HG03354 (cell line): ENCODE results near the gene POTEF.
"Not testable (repeated sequence)": the region's sequence is repeated elsewhere in the genome, so short reads cannot be mapped to it uniquely, and the experiment has no call there.

Experiments
- ATAC-seq: cut with Tn5 transposase; IDR thresholded peaks from one replicate; pipeline ENCODE4 v1.9.1; 2021; ENCODE audit warnings: mild to moderate bottlenecking; ENCODE audit not compliant: unreplicated experiment, poor library complexity, severe bottlenecking

The POTEF gene

DNA sequence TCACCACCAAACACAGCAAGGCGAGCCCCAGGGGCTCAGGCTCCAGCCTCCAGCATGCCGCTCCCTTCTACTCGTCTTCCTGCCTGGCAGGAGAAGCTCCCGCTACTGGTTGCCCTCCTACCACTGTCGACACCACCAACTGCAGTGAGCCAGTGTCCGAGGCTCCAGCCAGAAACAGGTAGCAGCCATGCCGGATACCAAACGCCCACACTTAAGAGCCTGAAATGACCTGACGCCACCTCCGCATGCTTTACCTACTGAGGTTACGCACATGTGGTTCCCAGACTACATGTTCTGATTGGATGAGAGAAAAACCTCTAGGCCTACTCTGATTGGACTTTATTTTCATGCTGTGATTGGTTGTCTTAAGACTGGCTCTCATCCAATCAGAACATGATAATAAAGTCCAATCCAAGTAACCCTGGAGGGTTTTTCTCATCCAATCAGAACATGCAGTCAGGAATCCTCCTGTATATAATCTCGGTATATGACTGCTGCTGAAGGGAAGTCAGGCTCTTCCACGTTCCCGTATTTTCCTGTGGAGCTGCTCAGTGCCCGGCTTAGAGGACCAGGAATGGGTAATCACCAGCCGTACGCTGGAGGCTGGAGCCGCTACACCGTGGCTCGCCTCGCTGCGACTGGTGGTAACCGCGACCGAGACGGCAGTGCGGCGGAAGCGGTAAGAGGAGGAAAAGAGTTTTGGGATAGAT, at the start of gene POTEF:
POTEF (minus strand) TSS at position 103 of the 710 bp plus-strand sequence. CDS start 8,707 bp downstream, outside the sequence.
- not testable (repeated sequence) for ATAC-seq

DNA sequence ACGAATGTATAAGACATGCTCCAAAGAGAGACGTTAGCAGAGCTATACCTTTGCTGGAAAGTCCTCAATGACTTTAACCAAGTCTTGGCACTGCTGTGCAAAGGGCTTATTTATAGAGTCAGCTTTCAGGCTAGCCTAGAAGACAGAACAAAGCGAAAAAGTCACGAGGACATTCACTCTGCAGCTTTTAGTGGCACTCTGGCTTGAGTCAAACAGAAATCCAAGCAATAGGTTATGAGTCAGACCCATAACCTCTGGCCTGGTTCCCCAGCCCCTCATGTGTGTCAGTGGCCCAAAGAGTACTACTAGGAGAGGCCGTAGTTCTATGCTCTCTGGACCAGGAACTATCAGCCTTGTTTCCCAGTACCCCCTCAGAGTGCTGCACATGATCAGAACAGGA, 45.8 kb upstream of the POTEF start:
- ATAC-seq, result not testable (repeated sequence)

GRCh38 chr2:130169896-130170295, 40.9 kb upstream of the POTEF start:
- ATAC-seq, result no peak

DNA sequence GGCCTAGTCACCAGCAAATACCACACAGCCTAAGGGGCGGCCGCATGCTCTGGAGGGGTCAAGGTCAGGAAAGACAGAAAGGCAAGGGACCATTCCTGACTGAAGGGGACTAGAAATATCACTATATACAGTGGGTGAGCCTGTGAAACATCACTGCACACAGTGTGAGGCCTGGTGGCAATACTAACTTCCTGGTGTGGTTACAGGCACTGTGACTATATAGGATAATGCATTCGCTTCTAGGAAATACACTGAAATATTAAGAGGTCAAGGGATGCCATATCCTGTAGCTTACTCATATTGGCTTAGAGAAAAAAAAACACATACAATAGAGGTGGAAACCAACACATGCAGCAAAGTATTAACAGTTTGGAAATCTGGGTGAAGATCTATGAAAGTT, 40.1 kb upstream of the POTEF start:
- not testable (repeated sequence) for ATAC-seq

GRCh38 chr2:130166611-130167010, 37.6 kb upstream of the POTEF start:
- not testable (repeated sequence) for ATAC-seq

DNA sequence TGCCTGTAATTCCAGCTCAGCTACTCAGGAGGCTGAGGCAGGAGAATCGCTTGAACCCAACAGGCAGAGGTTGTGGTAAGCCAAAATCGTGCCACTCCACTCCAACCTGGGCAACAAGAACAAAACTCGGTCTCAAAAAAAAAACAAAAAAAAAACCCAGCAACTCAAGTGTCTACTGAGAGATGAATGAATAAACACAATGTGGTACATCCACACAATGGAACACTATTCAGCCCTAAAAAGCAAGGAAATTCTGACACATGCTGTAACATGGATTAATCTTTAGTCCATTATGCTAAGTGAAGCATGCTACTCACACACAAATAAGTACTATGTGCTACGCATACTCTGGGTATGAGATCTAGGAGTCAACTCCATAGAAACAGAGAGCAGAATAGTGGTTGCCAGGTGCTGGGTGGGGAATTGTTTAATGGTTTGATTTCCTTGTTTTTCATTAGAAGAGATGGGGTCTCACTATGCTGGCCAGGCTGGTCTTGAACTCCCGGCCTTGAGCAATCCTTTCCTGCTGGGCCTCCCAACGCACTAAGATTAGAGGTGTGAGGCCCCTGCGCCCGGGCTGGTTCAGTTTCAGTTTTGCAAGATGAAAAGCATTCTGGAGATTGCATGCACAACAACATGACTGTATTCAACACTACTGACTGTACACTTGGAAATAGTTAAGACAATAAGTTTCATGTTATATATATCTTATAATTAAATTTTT, 36.4 kb upstream of the POTEF start:
- ATAC-seq, result no peak

- no peak for ATAC-seq
Observed at GRCh38 chr2:130162968-130163367, 33.9 kb upstream of the POTEF start.

DNA sequence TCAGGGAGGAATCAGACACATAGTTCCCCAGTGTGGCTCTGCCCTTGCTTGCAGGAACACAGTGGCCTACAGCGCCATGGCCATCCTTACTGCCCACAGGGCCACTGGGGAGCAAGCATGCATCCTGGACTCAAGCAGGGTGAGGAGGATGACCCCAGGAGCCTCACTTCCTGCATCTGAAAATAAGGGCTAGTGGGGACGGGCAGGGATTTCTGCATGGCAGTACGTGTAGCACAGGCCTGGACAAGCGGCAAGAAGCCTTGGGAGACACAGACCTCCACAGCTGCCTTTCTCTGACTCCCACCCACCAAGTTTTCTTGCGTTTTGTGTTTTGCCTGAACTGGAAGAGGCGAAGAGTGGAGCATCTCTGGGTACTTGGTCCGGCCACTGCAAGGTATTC, 33.5 kb upstream of the POTEF start:
- ATAC-seq, result not testable (repeated sequence)

- ATAC-seq, result not testable (repeated sequence)
Observed at GRCh38 chr2:130160838-130161705, 32.0 kb upstream of the POTEF start.

- no peak for ATAC-seq
Observed at GRCh38 chr2:130160131-130160530, 31.1 kb upstream of the POTEF start.

GRCh38 chr2:130159376-130159775, 30.4 kb upstream of the POTEF start:
- not testable (repeated sequence) for ATAC-seq

GRCh38 chr2:130158631-130159030, 29.6 kb upstream of the POTEF start:
- ATAC-seq, result no peak

- peak; percentile 86 for ATAC-seq
Observed at GRCh38 chr2:130157825-130158514, 28.9 kb upstream of the POTEF start.

- peak; percentile 32 for ATAC-seq
Observed at GRCh38 chr2:130157354-130157753, 28.3 kb upstream of the POTEF start.

DNA sequence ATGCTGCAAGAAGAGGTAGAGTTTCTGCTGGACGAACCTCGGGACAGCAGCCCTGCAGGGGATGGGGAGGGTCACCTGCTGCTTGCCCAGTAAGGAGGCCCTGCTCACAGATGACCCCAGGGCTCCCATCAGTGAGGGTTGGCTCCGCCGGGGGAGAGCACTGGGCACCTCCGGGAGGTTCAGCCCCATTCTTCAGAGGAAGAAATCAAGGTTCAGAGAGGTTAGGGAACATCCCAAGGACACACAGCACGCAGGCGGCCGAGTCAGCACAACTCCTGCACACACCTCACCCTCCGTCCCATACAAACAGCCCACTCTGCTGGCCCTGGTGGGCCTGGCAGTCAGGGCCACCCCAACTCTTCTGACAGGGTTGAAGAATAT, 27.6 kb upstream of the POTEF start:
- no peak for ATAC-seq

DNA sequence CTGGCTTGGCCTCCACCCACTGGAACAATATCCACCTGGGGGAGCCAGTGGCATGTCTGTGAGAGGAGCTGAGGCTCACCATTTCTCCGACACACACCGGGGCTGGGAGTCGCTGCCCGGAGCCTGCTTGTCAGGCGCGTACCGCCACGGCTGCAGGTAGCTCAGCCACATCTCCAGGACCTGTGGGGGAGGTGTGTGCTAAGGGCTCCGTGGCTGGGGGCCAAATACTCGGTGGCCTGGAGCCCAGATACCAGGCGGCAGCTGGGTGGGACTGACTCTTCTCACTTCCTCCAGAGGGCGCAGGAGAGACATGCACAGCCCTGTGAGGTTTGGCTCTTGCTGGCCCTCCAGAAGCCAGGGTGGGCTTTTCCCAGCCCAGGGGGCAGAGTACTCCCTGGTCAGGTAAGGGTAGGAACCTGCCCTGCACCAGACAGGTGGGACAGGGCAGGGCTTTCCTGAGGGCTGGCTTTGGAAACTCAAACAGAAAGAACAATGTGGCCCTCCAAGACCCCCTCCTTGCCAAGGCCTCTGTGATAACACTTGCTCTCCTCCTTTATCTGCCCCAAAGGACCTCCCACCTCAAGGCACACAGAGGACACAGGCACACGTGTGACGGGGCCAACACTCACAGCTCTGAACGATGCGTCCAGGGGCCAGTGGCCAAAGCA, 27.1 kb upstream of the POTEF start:
- not testable (repeated sequence) for ATAC-seq

GRCh38 chr2:130154773-130155765, 26.0 kb upstream of the POTEF start:
- no peak for ATAC-seq

DNA sequence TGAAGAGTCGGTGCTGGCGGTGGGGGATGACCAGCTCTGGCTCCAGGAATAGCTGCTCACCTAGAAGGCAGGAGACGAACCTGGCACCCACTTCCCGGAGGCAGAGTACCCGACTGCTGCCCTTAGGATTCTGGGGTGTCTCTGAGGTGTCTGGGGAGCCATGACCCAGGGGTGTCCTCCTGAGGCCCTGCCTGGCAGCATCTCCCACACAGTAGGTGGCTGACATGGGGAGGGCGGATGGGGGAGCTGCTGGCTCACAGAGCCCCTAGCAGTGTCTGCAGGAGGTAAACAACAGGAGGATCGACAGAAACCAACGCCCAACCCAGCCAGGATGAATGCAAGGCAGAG, 25.4 kb upstream of the POTEF start:
- ATAC-seq, result not testable (repeated sequence)
